Lower leg skin (tissue), 3 donors: Measurements from ENCODE around the gene C10orf95.

Experiments used
- POLR2A ChIP-seq, 2 donors: fragments of 450-650 bp; IDR thresholded peaks; one replicate each; pipeline ENCODE4 v1.6.1; 2016 to 2017; ENCODE audit warnings: antibody characterized with exemption in 2 of 2, mild to moderate bottlenecking in 1 of 2, moderate library complexity in 1 of 2
- TF ChIP-seq, protein P1 (sequence below), 3 donors: fragments of 450-650 bp; IDR thresholded peaks; one replicate each; pipeline ENCODE4 v1.5.1; 2016; ENCODE audit warnings: antibody characterized with exemption in 3 of 3, mild to moderate bottlenecking in 3 of 3, moderate library complexity in 2 of 3

DNA sequence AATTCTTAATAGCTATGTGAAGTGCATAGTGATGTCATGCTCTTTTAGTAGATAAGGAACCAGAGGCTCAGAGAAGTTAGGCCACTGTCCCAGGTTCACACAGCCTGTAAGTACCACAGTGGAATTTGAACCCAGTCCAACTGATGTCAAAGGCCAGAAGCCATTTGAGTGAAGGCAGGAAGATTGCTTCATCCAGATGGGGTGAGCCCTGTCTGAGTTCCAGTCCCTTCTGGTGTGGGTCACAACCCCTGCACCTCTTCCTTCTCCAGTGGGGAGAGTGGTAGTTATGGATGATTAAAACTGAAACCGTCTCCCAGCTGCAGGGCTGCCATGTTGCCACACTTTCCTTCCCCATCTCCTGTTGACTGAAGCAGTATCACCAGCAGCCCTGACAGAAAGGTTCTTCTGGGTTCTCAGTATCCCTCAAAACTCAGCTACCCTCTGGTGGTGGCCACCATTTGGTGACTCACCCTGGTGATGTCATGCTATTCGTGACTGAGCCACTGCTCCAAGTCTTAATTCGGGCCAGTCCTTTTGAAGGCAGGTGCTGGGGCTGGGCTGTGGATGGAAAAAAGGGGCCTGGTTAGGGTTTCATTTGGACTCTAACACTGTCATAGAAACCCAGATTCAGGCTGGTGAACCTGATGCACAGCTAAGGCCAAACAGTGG lies 1.5 kb upstream of the C10orf95 start:
- TF ChIP-seq, protein P1, sequence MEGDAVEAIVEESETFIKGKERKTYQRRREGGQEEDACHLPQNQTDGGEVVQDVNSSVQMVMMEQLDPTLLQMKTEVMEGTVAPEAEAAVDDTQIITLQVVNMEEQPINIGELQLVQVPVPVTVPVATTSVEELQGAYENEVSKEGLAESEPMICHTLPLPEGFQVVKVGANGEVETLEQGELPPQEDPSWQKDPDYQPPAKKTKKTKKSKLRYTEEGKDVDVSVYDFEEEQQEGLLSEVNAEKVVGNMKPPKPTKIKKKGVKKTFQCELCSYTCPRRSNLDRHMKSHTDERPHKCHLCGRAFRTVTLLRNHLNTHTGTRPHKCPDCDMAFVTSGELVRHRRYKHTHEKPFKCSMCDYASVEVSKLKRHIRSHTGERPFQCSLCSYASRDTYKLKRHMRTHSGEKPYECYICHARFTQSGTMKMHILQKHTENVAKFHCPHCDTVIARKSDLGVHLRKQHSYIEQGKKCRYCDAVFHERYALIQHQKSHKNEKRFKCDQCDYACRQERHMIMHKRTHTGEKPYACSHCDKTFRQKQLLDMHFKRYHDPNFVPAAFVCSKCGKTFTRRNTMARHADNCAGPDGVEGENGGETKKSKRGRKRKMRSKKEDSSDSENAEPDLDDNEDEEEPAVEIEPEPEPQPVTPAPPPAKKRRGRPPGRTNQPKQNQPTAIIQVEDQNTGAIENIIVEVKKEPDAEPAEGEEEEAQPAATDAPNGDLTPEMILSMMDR (IDR thresholded peaks at IDR 0.05), result no peak
- TF ChIP-seq POLR2A (IDR thresholded peaks at IDR 0.05), result no peak
